HCT116 (cell line): ENCODE results near the gene ZBTB8A. TPM values are rescaled to one million over a fixed set of nuclear protein-coding genes. Genes with fewer than 3 reads are reported as not detected.

Experiments used
- ATAC-seq: fragments of 200-7000 bp; cut with Tn5 transposase; 2 replicates; pipeline ENCODE4 v1.9.1; 2020; ENCODE audit warnings: mild to moderate bottlenecking, moderate library complexity
- BruUV-seq: library from RNA; stranded (reverse); fragments of 400-500 nt; replicated peaks from 2 replicates; lab custom pipeline; 2021; lab: Mats Ljungman, UMichigan
- CTCF ChIA-PET: fragments of 300-600 bp; sonication (Branson Sonifier 250); formaldehyde crosslinking; loops from one replicate; lab custom pipeline; 2021; ENCODE audit warnings: antibody characterized with exemption; lab: Charles Lee
- POLR2A ChIA-PET: fragments of 300-600, 350-600 bp; sonication (Branson Sonifier 250); formaldehyde crosslinking; loops from one replicate; lab custom pipeline; 2021; ENCODE audit warnings: antibody characterized with exemption; lab: Charles Lee
- RAD21 ChIA-PET, 2 experiments: fragments of 300-600 bp; sonication (Branson Sonifier 250); formaldehyde crosslinking; loops; one replicate each; lab custom pipeline; 2023; ENCODE audit warnings: low total read pairs in 2 of 2; ENCODE audit not compliant: uncharacterized antibody in 2 of 2, unreplicated experiment in 2 of 2, low non-redundant PET in 1 of 2; lab: Charles Lee
- DNase-seq: peaks from one replicate; pipeline ENCODE4 v3.0.0-alpha.2; 2010; ENCODE audit warnings: low read depth, low spot score
- H2AFZ ChIP-seq: fragments of 200-600 bp; shearing (Covaris generic), sonication (generic); 2 replicates; pipeline ENCODE4 v1.6.1; 2017; ENCODE audit warnings: low read depth, mixed run types, mixed read lengths, antibody characterized with exemption, low read length; ENCODE audit not compliant: poor library complexity, severe bottlenecking
- H3K27ac ChIP-seq: 2 replicates; pipeline ENCODE4 v1.5.1; 2012; ENCODE audit warnings: low read depth, low read length
- H3K27me3 ChIP-seq: fragments of 200-600 bp; sonication (generic); 2 replicates; pipeline ENCODE4 v1.6.1; 2016; ENCODE audit warnings: mixed run types, low read length, mixed read lengths; ENCODE audit not compliant: insufficient read depth
- H3K36me3 ChIP-seq, 2 experiments: fragments of 200-500 bp in 1 of 2; fragments of 200-600 bp in 1 of 2; sonication (Bioruptor generic) in 1 of 2; sonication (generic) in 1 of 2; 2 replicates each; pipeline versions ENCODE4 v1.5.1 to v1.6.1; 2014 to 2016; ENCODE audit warnings: low read length in 2 of 2, inconsistent platforms in 1 of 2, mixed read lengths in 1 of 2, mixed run types in 1 of 2; ENCODE audit not compliant: insufficient read depth in 2 of 2, control insufficient read depth in 1 of 2
- H3K4me1 ChIP-seq, 2 experiments: fragments of 200-600 bp in 1 of 2; sonication (generic) in 1 of 2; 2 replicates each; pipeline versions ENCODE4 v1.5.1 to v1.6.1; 2012 to 2017; ENCODE audit warnings: low read length in 2 of 2, inconsistent platforms in 1 of 2, mild to moderate bottlenecking in 1 of 2, mixed read lengths in 1 of 2, mixed run types in 1 of 2, moderate library complexity in 1 of 2; ENCODE audit not compliant: insufficient read depth in 2 of 2, control insufficient read depth in 1 of 2
- H3K4me2 ChIP-seq: fragments of 200-600 bp; sonication (generic); 2 replicates; pipeline ENCODE4 v1.6.1; 2017; ENCODE audit warnings: mixed run types, low read length, mixed read lengths
- H3K4me3 ChIP-seq, 2 experiments: fragments of 200-600 bp in 1 of 2; sonication (generic) in 1 of 2; replicated peaks in 1 of 2; 2 replicates each; pipeline ENCODE4 v1.5.1; 2011 to 2016; ENCODE audit warnings: low read length in 2 of 2, control low read depth in 1 of 2, low read depth in 1 of 2, mild to moderate bottlenecking in 1 of 2, mixed read lengths in 1 of 2, mixed run types in 1 of 2
- H3K79me2 ChIP-seq: fragments of 200-600 bp; sonication (generic); 2 replicates; pipeline ENCODE4 v1.6.1; 2017; ENCODE audit warnings: mild to moderate bottlenecking, mixed run types, low read length, moderate library complexity, mixed read lengths; ENCODE audit not compliant: insufficient read depth
- H3K9ac ChIP-seq: fragments of 200-600 bp; sonication (generic); 2 replicates; pipeline ENCODE4 v1.6.1; 2016; ENCODE audit warnings: low read length, mixed read lengths
- H3K9me2 ChIP-seq: fragments of 200-600 bp; sonication (generic), shearing (Covaris generic); 2 replicates; pipeline ENCODE4 v1.6.1; 2017; ENCODE audit warnings: mixed run types, mild to moderate bottlenecking, moderate library complexity; ENCODE audit not compliant: insufficient read depth
- H3K9me3 ChIP-seq, 2 experiments: fragments of 200-500 bp in 1 of 2; fragments of 200-600 bp in 1 of 2; sonication (Bioruptor generic) in 1 of 2; sonication (generic) in 1 of 2; 2 replicates each; pipeline ENCODE4 v1.6.1; 2014 to 2017; ENCODE audit warnings: low read length in 2 of 2, mixed read lengths in 2 of 2, inconsistent platforms in 1 of 2, low read depth in 1 of 2, mild to moderate bottlenecking in 1 of 2, mixed run types in 1 of 2, moderate library complexity in 1 of 2; ENCODE audit not compliant: control insufficient read depth in 1 of 2, insufficient read depth in 1 of 2
- H4K20me1 ChIP-seq: fragments of 200-600 bp; sonication (generic), shearing (Covaris generic); 2 replicates; pipeline ENCODE4 v1.6.1; 2017; ENCODE audit warnings: mixed run types, mild to moderate bottlenecking, moderate library complexity; ENCODE audit not compliant: insufficient read depth
- CBX3 ChIP-seq: IDR thresholded peaks from 2 replicates; pipeline ENCODE4 v1.6.1; 2012; ENCODE audit warnings: low read depth
- CEBPB ChIP-seq: IDR thresholded peaks from 2 replicates; pipeline ENCODE4 v1.6.1; 2012; ENCODE audit warnings: low read depth
- EGR1 ChIP-seq: IDR thresholded peaks from 2 replicates; pipeline ENCODE4 v1.6.1; 2012; ENCODE audit warnings: low read depth
- ELF1 ChIP-seq: IDR thresholded peaks from 2 replicates; pipeline ENCODE4 v1.6.1; 2012; ENCODE audit warnings: low read depth, borderline replicate concordance
- EZH2phosphoT487 ChIP-seq: fragments of 200-600 bp; IDR thresholded peaks from 2 replicates; pipeline ENCODE4 v1.6.1; 2018; ENCODE audit warnings: antibody characterized with exemption, borderline replicate concordance
- FOSL1 ChIP-seq: IDR thresholded peaks from 2 replicates; pipeline ENCODE4 v1.6.1; 2012; ENCODE audit warnings: low read depth
- POLR2A ChIP-seq: IDR thresholded peaks from 2 replicates; pipeline ENCODE4 v1.7.0; 2011; ENCODE audit warnings: borderline replicate concordance; ENCODE audit not compliant: insufficient read depth, insufficient read length; ENCODE audit errors: extremely low read depth
- RAD21 ChIP-seq: IDR thresholded peaks from 2 replicates; pipeline ENCODE4 v1.6.1; 2012; ENCODE audit warnings: low read depth, mild to moderate bottlenecking
- SP1 ChIP-seq: IDR thresholded peaks from 2 replicates; pipeline ENCODE4 v1.6.1; 2012; ENCODE audit warnings: low read depth
- SRF ChIP-seq: IDR thresholded peaks from 2 replicates; pipeline ENCODE4 v1.6.1; 2012; ENCODE audit warnings: low read depth
- TCF7L2 ChIP-seq: IDR thresholded peaks from 2 replicates; pipeline ENCODE4 v1.7.0; 2011; ENCODE audit warnings: borderline replicate concordance, inconsistent platforms; ENCODE audit not compliant: insufficient read depth, insufficient read length; ENCODE audit errors: extremely low read depth
- intact Hi-C: fragments of 100-400 bp; cut with micrococcal nuclease; formaldehyde crosslinking; loops from 2 replicates; pipeline ENCODE4 v1.10.0; 2022
- total RNA-seq: library from RNA; stranded (reverse); gene quantifications from one replicate; pipeline ENCODE4 v1.2.1, GENCODE V29; 2021; ENCODE audit not compliant: unreplicated experiment
- TF ChIP-seq, protein P1 (sequence below): IDR thresholded peaks from 2 replicates; pipeline ENCODE4 v1.6.1; 2011; ENCODE audit warnings: mild to moderate bottlenecking, low read length, moderate library complexity; ENCODE audit not compliant: insufficient replicate concordance; ENCODE audit errors: extremely low read depth

The ZBTB8A gene
- total RNA-seq, 1 experiment from 2014 or later, result 9.7 TPM

DNA sequence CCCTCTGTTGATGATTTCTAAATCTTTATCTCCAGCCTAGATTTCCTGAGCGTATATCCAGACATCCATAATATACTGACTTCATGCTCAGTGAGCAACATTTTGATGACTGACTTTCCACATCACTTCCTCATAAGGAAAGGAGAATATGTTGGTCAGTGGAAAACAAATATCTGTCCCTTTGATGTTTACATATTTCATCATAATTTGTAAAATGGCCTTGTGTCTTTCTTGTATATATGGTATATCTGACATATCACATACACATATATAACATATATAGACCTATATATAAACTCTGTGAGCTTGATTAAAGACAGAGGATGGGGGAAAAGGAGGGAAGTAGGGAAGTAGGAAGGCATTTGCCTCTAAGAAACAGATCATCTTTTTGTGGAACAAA is 18.6 kb downstream of the ZBTB8A start:
- CTCF ChIA-PET, result no interaction called here
- no peaks in the 10 kb centered on the region for H3K27me3 ChIP-seq
- DNase-seq (no peak), ATAC-seq (no peak)
- no peaks in the 10 kb centered on the region for H3K9me3 ChIP-seq
- POLR2A ChIA-PET, result no interaction called here
- RAD21 ChIA-PET, result no interaction called here
- TF ChIP-seq RAD21 (no peak), CEBPB (no peak), SRF (no peak), POLR2A (no peak), FOSL1 (no peak), EZH2phosphoT487 (no peak), SP1 (no peak), EGR1 (no peak), ELF1 (no peak), TCF7L2 (no peak), CBX3 (no peak)
- TF ChIP-seq, protein P1, sequence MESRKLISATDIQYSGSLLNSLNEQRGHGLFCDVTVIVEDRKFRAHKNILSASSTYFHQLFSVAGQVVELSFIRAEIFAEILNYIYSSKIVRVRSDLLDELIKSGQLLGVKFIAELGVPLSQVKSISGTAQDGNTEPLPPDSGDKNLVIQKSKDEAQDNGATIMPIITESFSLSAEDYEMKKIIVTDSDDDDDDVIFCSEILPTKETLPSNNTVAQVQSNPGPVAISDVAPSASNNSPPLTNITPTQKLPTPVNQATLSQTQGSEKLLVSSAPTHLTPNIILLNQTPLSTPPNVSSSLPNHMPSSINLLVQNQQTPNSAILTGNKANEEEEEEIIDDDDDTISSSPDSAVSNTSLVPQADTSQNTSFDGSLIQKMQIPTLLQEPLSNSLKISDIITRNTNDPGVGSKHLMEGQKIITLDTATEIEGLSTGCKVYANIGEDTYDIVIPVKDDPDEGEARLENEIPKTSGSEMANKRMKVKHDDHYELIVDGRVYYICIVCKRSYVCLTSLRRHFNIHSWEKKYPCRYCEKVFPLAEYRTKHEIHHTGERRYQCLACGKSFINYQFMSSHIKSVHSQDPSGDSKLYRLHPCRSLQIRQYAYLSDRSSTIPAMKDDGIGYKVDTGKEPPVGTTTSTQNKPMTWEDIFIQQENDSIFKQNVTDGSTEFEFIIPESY, result no peak
- H2AFZ ChIP-seq, result no peak overlapping the region
- no peak overlapping the region for H3K27ac ChIP-seq
- BruUV-seq, result no TSS peak
- H4K20me1 ChIP-seq, result no peaks in the 10 kb centered on the region
- no peaks in the 10 kb centered on the region for H3K9me2 ChIP-seq
- intact Hi-C loops, result no loop called here
- no peaks in the 10 kb centered on the region for H3K4me1 ChIP-seq
- H3K79me2 ChIP-seq, result no peaks in the 10 kb centered on the region
- peaks cover 0 to 5% of the 10 kb centered on the region in 2 experiments; a peak in 2 of 4 replicates for H3K36me3 ChIP-seq
- no peak overlapping the region for H3K4me3 ChIP-seq
- H3K4me2 ChIP-seq, result no peak overlapping the region
- no peak overlapping the region for H3K9ac ChIP-seq
